Stimulated activated naive CD8-positive, alpha-beta T cell treated with anti-CD3 and anti-CD28 coated beads, Interleukin-15, amount 100 ng/mL, for 72 hours (primary cell): ENCODE data around the gene FRMPD1.
A peak's percentile ranks its signal among the peaks of the same experiment; 100 is the strongest.
"Not testable (repeated sequence)": the region's sequence is repeated elsewhere in the genome, so short reads cannot be mapped to it uniquely, and the experiment has no call there.

Experiments
- ATAC-seq: fragments of 150-1000 bp; cut with Tn5 transposase; 2 replicates; pipeline ENCODE4 v1.10.0; 2021; ENCODE audit warnings: mild to moderate bottlenecking, moderate library complexity
- DNase-seq, 2 donors: peaks; one replicate each; pipeline ENCODE4 v3.0.0; 2021 to 2022
- H3K27ac Mint-ChIP-seq, 2 donors: one replicate each; pipeline ENCODE4 v1.8.0; 2022; ENCODE audit warnings: mild to moderate bottlenecking in 2 of 2, mixed read lengths in 2 of 2, moderate library complexity in 2 of 2
- H3K27me3 Mint-ChIP-seq: one replicate; pipeline ENCODE4 v1.8.0; 2022; ENCODE audit warnings: mixed read lengths
- H3K4me1 Mint-ChIP-seq: one replicate; pipeline ENCODE4 v1.8.0; 2022; ENCODE audit warnings: mild to moderate bottlenecking, mixed read lengths
- H3K4me3 Mint-ChIP-seq, 2 donors: one replicate each; pipeline ENCODE4 v1.8.0; 2022; ENCODE audit warnings: mild to moderate bottlenecking in 2 of 2, mixed read lengths in 2 of 2, moderate library complexity in 1 of 2
- H3K9me3 Mint-ChIP-seq, 2 donors: one replicate each; pipeline ENCODE4 v1.8.0; 2022; ENCODE audit warnings: mixed read lengths in 2 of 2

The FRMPD1 gene, protein sequence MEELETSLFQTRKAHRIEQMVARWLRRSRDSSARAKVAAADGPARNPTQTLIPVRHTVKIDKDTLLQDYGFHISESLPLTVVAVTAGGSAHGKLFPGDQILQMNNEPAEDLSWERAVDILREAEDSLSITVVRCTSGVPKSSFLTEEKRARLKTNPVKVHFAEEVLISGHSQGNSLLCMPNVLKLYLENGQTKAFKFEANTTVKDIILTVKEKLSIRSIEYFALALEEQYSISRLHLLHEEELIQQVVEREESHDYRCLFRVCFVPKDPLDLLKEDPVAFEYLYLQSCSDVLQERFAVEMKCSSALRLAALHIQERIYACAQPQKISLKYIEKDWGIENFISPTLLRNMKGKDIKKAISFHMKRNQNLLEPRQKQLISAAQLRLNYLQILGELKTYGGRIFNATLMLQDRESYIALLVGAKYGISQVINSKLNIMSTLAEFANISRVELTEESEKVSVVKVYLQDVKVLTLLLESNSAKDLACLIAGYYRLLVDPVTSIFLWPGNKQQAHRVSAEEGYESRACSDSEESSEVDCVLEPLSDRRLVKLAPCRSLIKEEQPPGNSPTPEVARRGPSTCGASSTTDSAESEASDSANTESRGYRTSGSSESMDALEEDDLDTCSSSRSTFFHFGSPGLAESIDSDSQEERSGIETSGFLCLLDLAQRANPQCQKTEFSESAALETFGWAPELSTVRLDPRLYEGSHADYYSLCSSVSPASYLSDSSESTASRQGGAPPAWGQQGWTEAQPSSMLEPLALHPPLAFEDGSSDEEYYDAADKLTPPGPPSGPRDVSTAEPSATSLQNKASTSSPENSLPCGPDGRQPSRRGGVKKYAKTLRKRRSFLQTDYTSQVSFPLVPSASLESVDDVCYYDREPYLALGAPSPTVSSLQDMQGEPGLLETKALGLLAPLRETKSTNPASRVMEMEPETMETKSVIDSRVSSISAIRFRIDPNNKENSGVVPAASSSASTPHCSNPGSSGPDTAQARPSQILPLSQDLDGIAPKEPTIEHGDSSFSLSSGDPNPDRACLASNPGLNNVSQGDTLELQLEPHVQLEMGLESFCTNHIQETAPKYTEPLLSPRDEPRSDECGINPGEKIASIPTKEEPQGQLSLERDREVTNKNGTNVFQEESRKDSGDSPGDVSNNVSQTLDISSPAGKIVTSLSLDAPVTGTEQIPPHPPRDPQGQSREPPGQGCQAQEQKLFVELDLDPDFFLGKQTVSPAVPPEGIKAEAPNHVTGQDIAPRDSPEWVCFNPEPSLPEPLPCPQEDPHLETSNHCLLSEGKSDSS (N-terminal part only)

DNA sequence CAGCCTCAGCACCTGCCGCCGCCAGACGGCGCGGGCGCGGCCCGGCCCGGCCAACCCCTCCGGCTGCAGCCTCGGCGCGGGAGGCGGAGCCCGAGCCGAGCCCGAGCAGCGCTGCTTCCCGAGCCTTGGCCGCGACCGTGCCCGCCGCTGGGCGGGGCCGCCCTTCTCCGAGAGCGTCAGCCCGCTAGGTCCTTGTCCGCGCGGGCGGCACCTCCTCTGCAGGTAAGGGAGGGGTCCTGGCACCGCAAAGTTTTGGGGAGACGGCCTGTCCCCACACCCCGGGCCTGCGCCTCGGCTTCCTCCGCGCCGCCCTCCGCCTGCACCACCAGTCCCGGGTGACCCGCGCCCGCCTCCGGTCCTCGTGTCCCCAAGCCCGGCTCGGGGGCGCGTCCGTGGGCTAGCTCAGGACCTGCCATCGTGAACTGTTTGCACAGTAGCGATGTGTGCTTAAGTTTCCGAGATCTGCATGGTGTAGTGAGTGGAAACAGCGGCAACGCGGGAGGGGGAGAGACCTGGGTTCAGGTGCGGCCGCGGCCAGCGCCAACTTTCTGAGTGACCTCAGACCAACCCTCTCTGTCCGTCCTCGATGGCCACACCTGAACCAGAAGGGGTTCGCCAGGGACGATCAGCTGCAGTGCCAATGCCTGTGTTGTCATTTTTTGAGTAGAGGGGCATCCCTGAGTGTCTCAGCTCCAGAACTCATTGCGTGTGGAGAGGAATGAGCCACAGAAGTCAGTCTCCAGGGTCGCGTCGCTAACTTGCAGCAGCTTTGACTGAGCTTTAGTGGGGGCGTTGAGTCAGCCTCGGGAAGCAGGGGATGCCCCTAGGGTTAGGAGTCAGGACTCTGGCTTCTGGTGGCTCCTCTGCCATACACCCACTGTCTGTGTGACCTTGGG, at the start of gene FRMPD1:
TSS of gene FRMPD1 (plus strand) at position 82 of the 896 bp plus-strand sequence. CDS start 41,688 bp downstream, outside the sequence.
- H3K4me3 Mint-ChIP-seq: peak within 1 kb of the TSS; percentile 71 to 79
- peaks cover 12% of the 10 kb centered on the region for H3K4me1 Mint-ChIP-seq
- ATAC-seq (peak; percentile 89), DNase-seq (peak; percentile 52 to 58)
- H3K27me3 Mint-ChIP-seq: peaks cover 92% of the 10 kb centered on the region
- H3K27ac Mint-ChIP-seq: no peak within 1 kb of the TSS
- no peaks in the 10 kb centered on the region for H3K9me3 Mint-ChIP-seq

DNA sequence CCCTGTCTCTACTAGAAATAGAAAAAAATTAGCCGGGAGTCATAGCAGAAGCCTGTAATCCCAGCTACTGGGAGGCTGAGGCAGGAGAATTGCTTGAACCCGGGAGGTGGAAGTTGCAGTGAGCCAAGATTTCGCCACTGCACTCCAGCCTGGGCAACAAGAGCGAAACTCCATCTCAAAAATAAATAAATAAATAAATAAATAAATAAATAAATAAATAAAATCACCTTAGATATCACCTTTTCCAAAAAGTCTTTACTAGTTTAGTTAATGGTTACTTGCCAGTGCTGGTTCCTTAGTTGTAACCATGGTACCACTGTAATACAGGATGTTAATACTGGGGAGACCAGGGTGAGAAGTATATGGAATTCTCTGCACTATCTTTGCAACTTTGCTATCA, 48.7 kb upstream of the FRMPD1 start:
- not testable (repeated sequence) for H3K9me3 Mint-ChIP-seq, H3K4me3 Mint-ChIP-seq, H3K27ac Mint-ChIP-seq, H3K4me1 Mint-ChIP-seq, DNase-seq, ATAC-seq
- H3K27me3 Mint-ChIP-seq: peaks cover 25% of the 10 kb centered on the region

DNA sequence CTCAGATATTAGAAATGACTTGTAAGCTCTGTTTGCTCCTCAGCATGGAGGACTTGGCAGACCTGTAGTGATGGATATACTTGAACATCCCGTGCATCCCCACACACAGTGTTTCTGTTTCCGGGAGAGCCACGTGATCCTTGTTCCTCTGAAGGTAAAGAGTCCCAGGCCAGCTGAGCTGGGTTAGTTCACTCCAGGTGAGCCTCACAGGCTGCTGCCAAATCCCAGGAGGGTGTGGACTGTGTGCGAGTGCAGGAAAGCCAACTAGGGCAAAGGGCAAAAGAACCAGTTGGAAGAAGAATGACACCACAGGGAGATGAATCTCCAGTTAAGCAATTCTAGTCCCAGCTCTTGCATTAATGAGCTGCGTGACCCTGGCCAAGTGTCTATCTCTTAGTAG, 47.9 kb upstream of the FRMPD1 start:
- ATAC-seq (no peak), DNase-seq (no peak)
- H3K27ac Mint-ChIP-seq: no peak overlapping the region
- H3K9me3 Mint-ChIP-seq: no peaks in the 10 kb centered on the region
- H3K4me1 Mint-ChIP-seq: no peaks in the 10 kb centered on the region
- peaks cover 23% of the 10 kb centered on the region for H3K27me3 Mint-ChIP-seq
- H3K4me3 Mint-ChIP-seq: no peak overlapping the region

DNA sequence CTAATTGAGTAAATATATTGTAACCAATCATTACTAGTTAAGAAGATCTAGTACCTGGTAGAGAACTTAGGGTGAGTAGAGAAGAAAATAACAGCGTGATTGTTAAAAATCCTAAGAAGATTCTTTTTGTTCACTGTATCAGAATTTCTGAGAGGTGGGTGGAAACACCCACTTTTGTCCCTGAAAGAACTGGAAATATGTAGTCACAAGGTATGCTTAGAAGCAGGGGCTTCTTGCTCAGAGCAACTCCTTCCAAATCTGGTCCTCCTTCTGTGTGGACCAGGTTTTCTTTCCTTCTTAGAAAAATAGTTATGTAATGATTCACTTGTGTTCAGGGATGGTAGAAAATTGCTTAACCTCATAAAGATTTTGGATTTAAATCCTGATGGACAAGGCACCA, 46.5 kb upstream of the FRMPD1 start:
- peaks cover 23% of the 10 kb centered on the region for H3K27me3 Mint-ChIP-seq
- H3K4me1 Mint-ChIP-seq: no peaks in the 10 kb centered on the region
- H3K27ac Mint-ChIP-seq: no peak overlapping the region
- DNase-seq: no peak
- H3K4me3 Mint-ChIP-seq: no peak overlapping the region
- no peaks in the 10 kb centered on the region for H3K9me3 Mint-ChIP-seq
- ATAC-seq: no peak

DNA sequence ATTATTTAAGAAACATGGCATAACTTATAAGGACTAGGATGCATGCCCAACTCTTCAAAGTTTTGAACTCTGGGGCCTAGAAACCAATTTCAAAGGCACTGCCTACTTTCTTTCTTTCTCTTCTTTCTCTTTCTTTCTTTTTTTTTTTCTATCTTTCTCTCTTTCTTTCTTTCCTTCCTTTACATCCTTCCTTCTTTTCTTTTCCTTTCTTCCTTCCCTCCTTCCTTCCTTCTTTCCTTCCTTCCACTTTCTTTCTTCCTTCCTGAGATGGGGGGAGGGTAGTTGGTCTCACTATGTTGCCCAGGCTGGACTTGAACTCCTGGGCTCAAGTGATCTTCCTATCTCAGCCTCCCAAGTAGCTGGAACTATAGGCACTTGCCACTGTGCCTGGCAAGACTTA, 42.5 kb upstream of the FRMPD1 start:
- peaks cover 3% of the 10 kb centered on the region for H3K27me3 Mint-ChIP-seq
- no peak overlapping the region for H3K27ac Mint-ChIP-seq
- H3K4me3 Mint-ChIP-seq: no peak overlapping the region
- no peaks in the 10 kb centered on the region for H3K9me3 Mint-ChIP-seq
- H3K4me1 Mint-ChIP-seq: no peaks in the 10 kb centered on the region
- ATAC-seq (no peak), DNase-seq (no peak)

DNA sequence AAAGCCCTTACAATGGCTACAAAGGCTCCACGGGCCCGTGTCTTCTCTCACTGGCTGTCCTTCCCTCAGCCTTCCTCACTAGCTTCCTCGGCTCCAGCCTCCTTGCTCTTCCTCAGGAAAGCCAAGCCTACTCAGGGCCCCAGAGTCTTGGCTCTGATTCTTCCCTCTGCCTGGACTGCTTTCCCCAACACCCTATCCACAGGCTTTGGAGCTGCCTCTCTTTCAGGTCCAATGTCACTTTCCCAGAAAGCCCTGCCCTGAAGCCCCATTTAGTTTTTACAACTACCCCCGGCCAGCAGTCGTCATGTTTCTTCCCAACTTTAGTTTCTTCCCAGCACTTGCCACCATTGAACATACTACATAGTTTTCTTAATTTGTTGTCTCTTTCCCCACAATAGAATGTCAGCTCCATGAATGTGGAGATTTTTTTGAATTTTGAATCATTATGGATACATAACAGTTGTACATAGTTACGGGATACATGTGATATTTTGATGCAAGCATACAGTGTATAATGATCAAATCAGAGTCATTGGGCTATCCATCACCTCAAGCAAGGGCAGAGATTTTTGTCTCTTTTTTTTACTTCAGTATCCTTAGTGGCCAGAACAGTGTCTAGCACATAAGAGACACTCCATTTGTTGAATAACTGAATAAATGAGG, 40.9 kb upstream of the FRMPD1 start:
- DNase-seq: no peak

DNA sequence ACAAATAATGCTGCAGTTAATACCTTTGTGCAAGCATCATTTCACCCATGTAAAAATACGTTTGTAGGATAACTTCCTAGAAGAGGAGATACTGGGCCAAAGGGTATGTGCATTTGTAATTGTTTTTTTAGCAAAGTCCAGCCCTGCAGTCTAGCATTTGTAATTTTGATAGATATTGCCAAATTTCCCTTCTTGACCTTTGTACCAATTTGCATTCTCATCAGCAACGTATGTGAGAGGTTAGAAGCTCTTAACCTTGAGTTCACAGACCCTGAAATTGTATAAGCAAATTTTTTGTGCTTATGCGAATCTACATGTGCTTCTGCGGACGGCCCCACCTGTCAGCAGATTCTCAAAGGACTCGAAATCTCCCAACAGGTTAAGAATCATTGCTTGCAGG, 39.7 kb upstream of the FRMPD1 start:
- H3K4me1 Mint-ChIP-seq: no peaks in the 10 kb centered on the region
- ATAC-seq (no peak), DNase-seq (no peak)
- peaks cover 8% of the 10 kb centered on the region for H3K27me3 Mint-ChIP-seq
- no peak overlapping the region for H3K27ac Mint-ChIP-seq
- no peak overlapping the region for H3K4me3 Mint-ChIP-seq
- no peaks in the 10 kb centered on the region for H3K9me3 Mint-ChIP-seq

More for the DNA sequence above, 40.9 kb upstream of the FRMPD1 start:
- peaks cover 8% of the 10 kb centered on the region for H3K27me3 Mint-ChIP-seq
- ATAC-seq: no peak
- H3K27ac Mint-ChIP-seq: no peak overlapping the region
- no peak overlapping the region for H3K4me3 Mint-ChIP-seq
- no peaks in the 10 kb centered on the region for H3K9me3 Mint-ChIP-seq
- no peaks in the 10 kb centered on the region for H3K4me1 Mint-ChIP-seq

DNA sequence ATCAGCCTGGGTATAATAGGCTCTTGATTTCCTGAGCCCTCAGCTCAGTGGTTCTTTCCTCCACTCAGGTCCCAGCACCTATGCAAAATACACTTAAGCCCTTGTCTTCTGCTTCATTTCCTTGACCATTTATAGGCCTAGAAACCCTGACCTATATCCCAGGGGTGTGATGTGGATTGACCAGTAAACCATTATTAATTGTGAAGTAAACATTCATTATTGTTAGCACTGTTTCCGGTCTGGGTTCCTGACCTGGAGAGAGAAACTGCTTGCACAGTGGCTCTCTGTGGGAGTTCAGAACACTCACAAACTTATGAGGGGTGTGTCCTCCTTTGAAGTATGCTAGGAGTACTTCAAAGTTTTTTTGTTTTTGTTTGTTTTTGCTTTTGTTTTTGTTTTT, 38.8 kb upstream of the FRMPD1 start:
- no peak for ATAC-seq
- no peak for DNase-seq
- Mint-ChIP-seq H3K4me3 (no peak overlapping the region), H3K27me3 (peaks cover 8% of the 10 kb centered on the region), H3K4me1 (no peaks in the 10 kb centered on the region), H3K27ac (no peak overlapping the region), H3K9me3 (no peaks in the 10 kb centered on the region)

DNA sequence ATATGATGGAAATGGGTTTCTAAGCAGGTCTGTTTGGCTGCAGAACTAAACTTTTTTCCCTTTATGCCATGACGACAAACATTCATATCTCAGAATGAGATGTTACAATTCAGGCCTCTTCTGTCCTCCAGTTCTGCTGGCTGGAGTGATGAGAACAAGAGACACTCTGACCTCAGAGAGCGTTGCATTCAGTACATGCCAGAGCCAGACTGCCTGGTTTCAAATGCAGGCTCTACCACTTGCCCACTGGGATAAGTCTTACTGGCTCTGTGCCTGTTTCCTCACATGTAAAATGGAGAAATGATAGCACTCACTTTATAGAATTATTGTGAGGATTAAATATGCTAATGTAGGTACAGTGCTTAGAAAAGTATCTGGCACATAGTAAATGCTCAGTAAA, 33.6 kb upstream of the FRMPD1 start:
- no peak overlapping the region for H3K27ac Mint-ChIP-seq
- no peak for DNase-seq
- H3K4me1 Mint-ChIP-seq: no peaks in the 10 kb centered on the region

DNA sequence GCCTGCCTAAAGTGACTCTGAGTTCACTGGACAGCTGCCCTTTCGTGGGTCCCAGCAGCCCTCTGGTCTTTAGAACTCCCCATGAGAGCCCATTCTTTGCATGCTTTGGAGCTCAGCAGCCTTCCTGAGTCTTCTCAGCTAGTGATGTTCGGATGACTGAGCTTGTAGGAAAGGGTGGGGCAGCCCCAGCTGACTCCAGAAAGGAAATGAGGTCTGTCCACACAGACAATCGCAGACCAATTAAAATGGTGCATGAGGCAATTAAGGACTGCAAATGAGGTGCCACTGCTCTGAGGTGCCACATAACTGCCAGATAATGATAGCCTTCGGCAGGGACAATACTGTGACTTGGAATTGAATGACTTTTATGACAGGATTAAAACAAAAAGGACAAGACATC, 32.9 kb upstream of the FRMPD1 start:
- Mint-ChIP-seq H3K4me3 (no peak overlapping the region), H3K4me1 (no peaks in the 10 kb centered on the region), H3K27me3 (peaks cover 8% of the 10 kb centered on the region), H3K27ac (no peak overlapping the region), H3K9me3 (no peaks in the 10 kb centered on the region)
- ATAC-seq (no peak), DNase-seq (no peak)

More for the DNA sequence above, 33.6 kb upstream of the FRMPD1 start:
- H3K27me3 Mint-ChIP-seq: peaks cover 8% of the 10 kb centered on the region
- ATAC-seq: no peak
- no peak overlapping the region for H3K4me3 Mint-ChIP-seq
- no peaks in the 10 kb centered on the region for H3K9me3 Mint-ChIP-seq

DNA sequence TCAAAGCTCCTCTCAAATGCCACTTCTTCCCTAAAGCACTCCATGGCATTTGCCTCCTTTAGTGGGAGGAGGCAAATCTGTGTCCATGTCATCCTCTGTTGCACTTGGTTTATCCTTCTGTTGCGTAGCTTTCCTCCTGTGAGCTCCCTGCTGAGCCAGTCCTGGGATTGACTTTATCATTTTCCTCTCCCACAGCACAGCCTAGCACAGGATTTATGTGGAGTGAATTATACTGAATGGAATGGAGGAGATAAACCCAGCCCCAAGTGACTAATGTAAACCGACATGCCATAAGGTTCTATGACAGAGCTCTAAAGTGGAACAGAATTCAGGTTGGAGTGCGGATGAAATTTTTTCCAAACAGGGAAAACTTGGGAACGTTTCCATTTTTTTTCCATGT, 31.9 kb upstream of the FRMPD1 start:
- H3K27me3 Mint-ChIP-seq: peaks cover 5% of the 10 kb centered on the region

DNA sequence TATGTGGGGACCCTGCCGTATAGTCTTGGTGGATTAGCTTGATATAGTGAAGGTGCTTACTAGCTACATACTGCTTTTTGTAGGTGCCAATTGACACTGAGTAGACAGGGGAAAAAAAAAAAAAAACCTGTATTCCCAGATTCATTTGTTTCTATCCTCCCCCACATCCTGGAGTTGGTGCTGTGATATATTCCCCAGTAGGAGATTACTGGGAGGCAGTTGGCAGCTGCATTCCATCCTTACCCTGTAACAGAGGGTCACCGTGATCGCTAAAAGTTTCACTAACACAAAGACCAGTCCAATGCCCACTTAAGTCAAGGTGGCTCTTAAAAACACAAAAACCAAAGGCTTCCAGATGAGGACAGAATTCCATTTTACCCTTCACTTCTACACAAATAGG, 30.9 kb upstream of the FRMPD1 start:
- no peak for ATAC-seq
- Mint-ChIP-seq H3K27ac (no peak overlapping the region), H3K27me3 (no peaks in the 10 kb centered on the region), H3K4me3 (no peak overlapping the region), H3K9me3 (no peaks in the 10 kb centered on the region), H3K4me1 (no peaks in the 10 kb centered on the region)
- no peak for DNase-seq

More for the DNA sequence above, 31.9 kb upstream of the FRMPD1 start:
- Mint-ChIP-seq H3K9me3 (no peaks in the 10 kb centered on the region), H3K27ac (no peak overlapping the region), H3K4me3 (no peak overlapping the region), H3K4me1 (no peaks in the 10 kb centered on the region)
- DNase-seq (no peak), ATAC-seq (no peak)

DNA sequence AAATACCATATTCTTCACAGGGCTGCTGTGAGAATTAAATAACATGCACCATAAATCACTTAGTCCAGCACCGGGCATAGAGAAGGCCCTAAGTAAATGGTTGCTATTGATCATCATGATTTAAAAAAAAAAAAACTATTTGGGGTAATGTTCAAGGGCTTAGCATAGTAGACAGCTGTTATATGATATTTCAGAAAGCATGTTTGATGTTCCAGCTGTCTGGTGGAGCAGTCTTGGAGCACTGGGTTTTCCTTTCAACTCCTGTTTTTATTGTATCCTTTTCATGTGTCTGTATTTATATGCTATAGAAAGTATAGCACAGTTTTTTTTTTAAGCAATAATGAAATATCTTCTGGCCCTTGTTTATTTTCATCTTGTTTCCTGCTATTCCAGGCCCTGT, 30.4 kb upstream of the FRMPD1 start:
- Mint-ChIP-seq H3K4me3 (no peak overlapping the region), H3K4me1 (no peaks in the 10 kb centered on the region), H3K27ac (no peak overlapping the region), H3K9me3 (no peaks in the 10 kb centered on the region), H3K27me3 (no peaks in the 10 kb centered on the region)
- ATAC-seq (no peak), DNase-seq (no peak)
